Neural cell (in vitro differentiated cells): ENCODE measurements around the gene MTFP1. TPM values are rescaled to one million over a fixed set of nuclear protein-coding genes. Genes with fewer than 3 reads are reported as not detected.

ENCODE experiments used
- H2AFZ ChIP-seq: fragments of 200-600, 300-800 bp; sonication (generic), shearing (Covaris generic); 2 replicates; pipeline ENCODE4 v1.6.0; 2014; ENCODE audit warnings: low read depth, mild to moderate bottlenecking, antibody characterized with exemption, low read length, moderate library complexity
- H3F3A ChIP-seq: fragments of 200-600 bp; shearing (Covaris generic); 2 replicates; pipeline ENCODE4 v1.6.1; 2016; ENCODE audit warnings: mild to moderate bottlenecking, moderate library complexity, mixed read lengths, antibody characterized with exemption, low read length; ENCODE audit not compliant: insufficient read depth, poor library complexity, severe bottlenecking
- H3K27ac ChIP-seq: fragments of 200-600, 300-800 bp; sonication (generic), shearing (Covaris generic); 2 replicates; pipeline ENCODE4 v1.5.1; 2014; ENCODE audit warnings: mild to moderate bottlenecking, low read length, moderate library complexity
- H3K27me3 ChIP-seq: fragments of 300-800, 200-600 bp; sonication (generic), shearing (Covaris generic); 2 replicates; pipeline ENCODE4 v1.6.0; 2014; ENCODE audit warnings: mild to moderate bottlenecking, low read depth, low read length, moderate library complexity; ENCODE audit not compliant: insufficient read depth
- H3K36me3 ChIP-seq: fragments of 300-800, 200-600 bp; sonication (generic), shearing (Covaris generic); 2 replicates; pipeline ENCODE4 v1.5.1; 2014; ENCODE audit warnings: mild to moderate bottlenecking, antibody characterized with exemption, low read length, moderate library complexity; ENCODE audit not compliant: insufficient read depth
- H3K4me2 ChIP-seq: fragments of 300-800, 200-600 bp; sonication (generic), shearing (Covaris generic); 2 replicates; pipeline ENCODE4 v1.6.0; 2014; ENCODE audit warnings: mild to moderate bottlenecking, low read length
- H3K4me3 ChIP-seq: fragments of 300-800, 200-600 bp; sonication (generic), shearing (Covaris generic); 2 replicates; pipeline ENCODE4 v1.5.1; 2014; ENCODE audit warnings: mild to moderate bottlenecking, low read length, moderate library complexity
- H3K79me2 ChIP-seq: fragments of 200-600 bp; shearing (Covaris generic); replicated peaks from 2 replicates; pipeline ENCODE4 v1.6.0; 2014; ENCODE audit warnings: mild to moderate bottlenecking, low read length, moderate library complexity; ENCODE audit not compliant: insufficient read depth
- H3K9ac ChIP-seq: fragments of 300-800, 200-600 bp; sonication (generic), shearing (Covaris generic); 2 replicates; pipeline ENCODE4 v1.6.1; 2016; ENCODE audit warnings: mild to moderate bottlenecking, low read length, mixed read lengths
- H3K9me2 ChIP-seq: fragments of 200-600 bp; shearing (Covaris generic); 2 replicates; pipeline ENCODE4 v1.6.1; 2016; ENCODE audit warnings: mild to moderate bottlenecking, low read length, mixed read lengths; ENCODE audit not compliant: insufficient read depth
- H3K9me3 ChIP-seq: fragments of 200-600, 300-800 bp; sonication (generic), shearing (Covaris generic); 2 replicates; pipeline ENCODE4 v1.6.1; 2016; ENCODE audit warnings: mild to moderate bottlenecking, mixed run types, low read length, moderate library complexity, mixed read lengths
- H4K20me1 ChIP-seq: fragments of 200-600 bp; shearing (Covaris generic); 2 replicates; pipeline ENCODE4 v1.6.1; 2016; ENCODE audit warnings: mild to moderate bottlenecking, mixed run types; ENCODE audit not compliant: insufficient read depth
- EP300 ChIP-seq: fragments of 450-650 bp; conservative IDR thresholded peaks from 2 replicates; pipeline ENCODE4 v1.6.1; 2014; ENCODE audit warnings: antibody characterized with exemption, mild to moderate bottlenecking, moderate library complexity; ENCODE audit not compliant: poor library complexity, severe bottlenecking
- EZH2 ChIP-seq: fragments of 200-600, 300-800 bp; shearing (Covaris generic), sonication (generic); IDR thresholded peaks from 2 replicates; pipeline ENCODE4 v1.6.1; 2014; ENCODE audit warnings: antibody characterized with exemption, low read length, borderline replicate concordance, mild to moderate bottlenecking; ENCODE audit not compliant: insufficient read depth, poor library complexity, severe bottlenecking
- MXI1 ChIP-seq: fragments of 450-650 bp; conservative IDR thresholded peaks from 2 replicates; pipeline ENCODE4 v1.6.1; 2014; ENCODE audit warnings: antibody characterized with exemption, mild to moderate bottlenecking; ENCODE audit not compliant: poor library complexity, severe bottlenecking
- POLR2AphosphoS5 ChIP-seq: IDR thresholded peaks from 2 replicates; pipeline ENCODE4 v1.6.1; 2012
- RAD21 ChIP-seq: fragments of 450-650 bp; conservative IDR thresholded peaks from 2 replicates; pipeline ENCODE4 v1.6.1; 2014; ENCODE audit warnings: antibody characterized with exemption, mild to moderate bottlenecking, moderate library complexity
- SMC3 ChIP-seq: fragments of 450-650 bp; conservative IDR thresholded peaks from 2 replicates; pipeline ENCODE4 v1.6.1; 2014; ENCODE audit warnings: antibody characterized with exemption, mild to moderate bottlenecking, moderate library complexity; ENCODE audit not compliant: poor library complexity
- TAF1 ChIP-seq: IDR thresholded peaks from 2 replicates; pipeline ENCODE4 v1.6.1; 2012; ENCODE audit warnings: low read depth
- polyA plus RNA-seq: library from polyadenylated mRNA; depleted of rRNA; stranded (reverse); fragments of >200 nt; gene quantifications from 2 replicates; pipeline ENCODE4 v1.2.3, GENCODE V29; 2014
- TF ChIP-seq, protein P1 (sequence below): IDR thresholded peaks from 2 replicates; pipeline ENCODE4 v1.6.1; 2012; ENCODE audit warnings: borderline replicate concordance
- TF ChIP-seq, protein P2 (sequence below): fragments of 450-650 bp; IDR thresholded peaks from 2 replicates; pipeline ENCODE4 v1.5.1; 2014; ENCODE audit warnings: antibody characterized with exemption, mild to moderate bottlenecking, moderate library complexity; ENCODE audit not compliant: poor library complexity, severe bottlenecking

Gene MTFP1
- polyA plus RNA-seq, 1 donor from 2014 or later: 8.1 TPM

GRCh38 chr22:30386960-30387827, 38.4 kb upstream of the MTFP1 start, which contains the start of gene RNF215:
Gene RNF215, minus strand, starts transcription at chr22:30387411. Its CDS starts 98 bp downstream, at chr22:30387313.
- H3K4me2 ChIP-seq: no peak within 1 kb of the TSS
- no peaks in the 10 kb centered on the region for H3F3A ChIP-seq
- H3K9ac ChIP-seq: peak within 1 kb of the TSS; percentile 55
- H3K36me3 ChIP-seq: no peaks in the 10 kb centered on the region
- peak within 1 kb of the TSS; percentile 63 for H3K4me3 ChIP-seq
- TF ChIP-seq SMC3: peak; percentile 82
- TF ChIP-seq, protein P1, sequence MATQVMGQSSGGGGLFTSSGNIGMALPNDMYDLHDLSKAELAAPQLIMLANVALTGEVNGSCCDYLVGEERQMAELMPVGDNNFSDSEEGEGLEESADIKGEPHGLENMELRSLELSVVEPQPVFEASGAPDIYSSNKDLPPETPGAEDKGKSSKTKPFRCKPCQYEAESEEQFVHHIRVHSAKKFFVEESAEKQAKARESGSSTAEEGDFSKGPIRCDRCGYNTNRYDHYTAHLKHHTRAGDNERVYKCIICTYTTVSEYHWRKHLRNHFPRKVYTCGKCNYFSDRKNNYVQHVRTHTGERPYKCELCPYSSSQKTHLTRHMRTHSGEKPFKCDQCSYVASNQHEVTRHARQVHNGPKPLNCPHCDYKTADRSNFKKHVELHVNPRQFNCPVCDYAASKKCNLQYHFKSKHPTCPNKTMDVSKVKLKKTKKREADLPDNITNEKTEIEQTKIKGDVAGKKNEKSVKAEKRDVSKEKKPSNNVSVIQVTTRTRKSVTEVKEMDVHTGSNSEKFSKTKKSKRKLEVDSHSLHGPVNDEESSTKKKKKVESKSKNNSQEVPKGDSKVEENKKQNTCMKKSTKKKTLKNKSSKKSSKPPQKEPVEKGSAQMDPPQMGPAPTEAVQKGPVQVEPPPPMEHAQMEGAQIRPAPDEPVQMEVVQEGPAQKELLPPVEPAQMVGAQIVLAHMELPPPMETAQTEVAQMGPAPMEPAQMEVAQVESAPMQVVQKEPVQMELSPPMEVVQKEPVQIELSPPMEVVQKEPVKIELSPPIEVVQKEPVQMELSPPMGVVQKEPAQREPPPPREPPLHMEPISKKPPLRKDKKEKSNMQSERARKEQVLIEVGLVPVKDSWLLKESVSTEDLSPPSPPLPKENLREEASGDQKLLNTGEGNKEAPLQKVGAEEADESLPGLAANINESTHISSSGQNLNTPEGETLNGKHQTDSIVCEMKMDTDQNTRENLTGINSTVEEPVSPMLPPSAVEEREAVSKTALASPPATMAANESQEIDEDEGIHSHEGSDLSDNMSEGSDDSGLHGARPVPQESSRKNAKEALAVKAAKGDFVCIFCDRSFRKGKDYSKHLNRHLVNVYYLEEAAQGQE: no peak
- TF ChIP-seq RAD21: peak; percentile 78
- TF ChIP-seq TAF1: no peak
- TF ChIP-seq EP300: no peak
- TF ChIP-seq EZH2: no peak
- TF ChIP-seq, protein P2, sequence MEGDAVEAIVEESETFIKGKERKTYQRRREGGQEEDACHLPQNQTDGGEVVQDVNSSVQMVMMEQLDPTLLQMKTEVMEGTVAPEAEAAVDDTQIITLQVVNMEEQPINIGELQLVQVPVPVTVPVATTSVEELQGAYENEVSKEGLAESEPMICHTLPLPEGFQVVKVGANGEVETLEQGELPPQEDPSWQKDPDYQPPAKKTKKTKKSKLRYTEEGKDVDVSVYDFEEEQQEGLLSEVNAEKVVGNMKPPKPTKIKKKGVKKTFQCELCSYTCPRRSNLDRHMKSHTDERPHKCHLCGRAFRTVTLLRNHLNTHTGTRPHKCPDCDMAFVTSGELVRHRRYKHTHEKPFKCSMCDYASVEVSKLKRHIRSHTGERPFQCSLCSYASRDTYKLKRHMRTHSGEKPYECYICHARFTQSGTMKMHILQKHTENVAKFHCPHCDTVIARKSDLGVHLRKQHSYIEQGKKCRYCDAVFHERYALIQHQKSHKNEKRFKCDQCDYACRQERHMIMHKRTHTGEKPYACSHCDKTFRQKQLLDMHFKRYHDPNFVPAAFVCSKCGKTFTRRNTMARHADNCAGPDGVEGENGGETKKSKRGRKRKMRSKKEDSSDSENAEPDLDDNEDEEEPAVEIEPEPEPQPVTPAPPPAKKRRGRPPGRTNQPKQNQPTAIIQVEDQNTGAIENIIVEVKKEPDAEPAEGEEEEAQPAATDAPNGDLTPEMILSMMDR: peak; percentile 82
- TF ChIP-seq POLR2AphosphoS5: no peak
- TF ChIP-seq MXI1: no peak
- H3K9me3 ChIP-seq: no peaks in the 10 kb centered on the region
- H3K27ac ChIP-seq: no peak within 1 kb of the TSS
- no peaks in the 10 kb centered on the region for H3K79me2 ChIP-seq
- H4K20me1 ChIP-seq: no peaks in the 10 kb centered on the region
- H3K9me2 ChIP-seq: no peaks in the 10 kb centered on the region
- H3K27me3 ChIP-seq: no peaks in the 10 kb centered on the region
- peak within 1 kb of the TSS; percentile 8 for H2AFZ ChIP-seq

GRCh38 chr22:30390974-30391691, 34.4 kb upstream of the MTFP1 start:
- TF ChIP-seq SMC3: peak; percentile 21
- TF ChIP-seq, protein P2: peak; percentile 43
- TF ChIP-seq, protein P1: no peak
- TF ChIP-seq TAF1: no peak
- H3K27ac ChIP-seq: no peak overlapping the region

More at GRCh38 chr22:30390974-30391691, 34.4 kb upstream of the MTFP1 start:
- no peaks in the 10 kb centered on the region for H3K9me2 ChIP-seq
- H3K9me3 ChIP-seq: no peaks in the 10 kb centered on the region
- H4K20me1 ChIP-seq: no peaks in the 10 kb centered on the region
- no peak overlapping the region for H3K4me3 ChIP-seq
- no peaks in the 10 kb centered on the region for H3K36me3 ChIP-seq
- H3K79me2 ChIP-seq: no peaks in the 10 kb centered on the region
- H3F3A ChIP-seq: no peaks in the 10 kb centered on the region
- H3K27me3 ChIP-seq: peaks cover 2% of the 10 kb centered on the region
- no peak overlapping the region for H2AFZ ChIP-seq
- H3K9ac ChIP-seq: no peak overlapping the region
- no peak overlapping the region for H3K4me2 ChIP-seq
